GM12878 (cell line): Measurements from ENCODE around the gene DPF3. TPM values are rescaled to one million over a fixed set of nuclear protein-coding genes. Genes with fewer than 3 reads are reported as not detected.

ENCODE experiments used
- ATAC-seq: fragments of 200-7000 bp; cut with Tn5 transposase; 3 replicates; pipeline ENCODE4 v1.9.1; 2020; ENCODE audit warnings: mild to moderate bottlenecking, moderate library complexity
- BruUV-seq: library from RNA; stranded (reverse); fragments of 400-500 nt; replicated peaks from 2 replicates; lab custom pipeline; 2021; lab: Mats Ljungman, UMichigan
- CTCF ChIA-PET: fragments of 300-600 bp; sonication (Branson Sonifier 250); formaldehyde crosslinking; extraction: SDS; loops from one replicate; lab custom pipeline; 2021; ENCODE audit warnings: inconsistent platforms; lab: Yijun Ruan, JAX
- POLR2A ChIA-PET: fragments of 350-600 bp; formaldehyde crosslinking; extraction: SDS; loops from one replicate; lab custom pipeline; 2021; ENCODE audit warnings: inconsistent platforms; lab: Charles Lee
- RAD21 ChIA-PET: fragments of 300-600 bp; sonication (Branson Sonifier 250); formaldehyde crosslinking; loops from one replicate; lab custom pipeline; 2023; ENCODE audit warnings: antibody characterized with exemption; ENCODE audit not compliant: unreplicated experiment; lab: Charles Lee
- SMC1A ChIA-PET: fragments of 300-600 bp; sonication (Branson Sonifier 250); formaldehyde crosslinking; loops from one replicate; lab custom pipeline; 2023; ENCODE audit not compliant: unreplicated experiment, uncharacterized antibody; lab: Charles Lee
- DNase-seq: peaks from one replicate; pipeline ENCODE4 v3.0.0-alpha.2; 2011; ENCODE audit warnings: low read depth, low spot score
- FAIRE-seq: peaks from 3 replicates; lab custom pipeline; 2011; peaks lifted over from hg19 to GRCh38; lab: Jason Lieb, UNC
- H2AFZ ChIP-seq: 2 replicates; pipeline ENCODE4 v1.6.0; 2011; ENCODE audit warnings: low read depth, low read length, control low read depth; ENCODE audit not compliant: control insufficient read depth
- H3K27ac ChIP-seq: 2 replicates; pipeline ENCODE4 v1.5.1; 2011; ENCODE audit warnings: control low read depth; ENCODE audit not compliant: control insufficient read depth, insufficient read depth
- H3K27me3 ChIP-seq, 2 experiments: replicated peaks in 1 of 2; 2 replicates each; pipeline versions ENCODE4 v1.6.0 to v1.6.1; 2011; ENCODE audit warnings: low read length in 1 of 2; ENCODE audit not compliant: control insufficient read depth in 2 of 2, insufficient read depth in 2 of 2
- H3K36me3 ChIP-seq, 2 experiments: 2 replicates each; pipeline ENCODE4 v1.5.1; 2011; ENCODE audit warnings: low read length in 1 of 2; ENCODE audit not compliant: control insufficient read depth in 2 of 2, insufficient read depth in 2 of 2
- H3K4me1 ChIP-seq: 2 replicates; pipeline ENCODE4 v1.6.1; 2011; ENCODE audit warnings: mild to moderate bottlenecking, low read length, moderate library complexity, mixed read lengths; ENCODE audit not compliant: control insufficient read depth, insufficient read depth
- H3K4me2 ChIP-seq: 2 replicates; pipeline ENCODE4 v1.6.0; 2011; ENCODE audit warnings: control low read depth; ENCODE audit not compliant: control insufficient read depth, insufficient read depth
- H3K4me3 ChIP-seq: fragments of 200-600 bp; sonication (generic); 2 replicates; pipeline ENCODE4 v1.5.1; 2016
- H3K79me2 ChIP-seq: 2 replicates; pipeline ENCODE4 v1.6.0; 2011; ENCODE audit warnings: low read length; ENCODE audit not compliant: control insufficient read depth, insufficient read depth
- H3K9ac ChIP-seq: 2 replicates; pipeline ENCODE4 v1.8.0; 2011; ENCODE audit warnings: low read length, control low read depth, mixed read lengths; ENCODE audit not compliant: control insufficient read depth, insufficient read depth
- H3K9me3 ChIP-seq: replicated peaks from 3 replicates; pipeline ENCODE4 v1.5.1; 2011; ENCODE audit warnings: mild to moderate bottlenecking, low read length; ENCODE audit not compliant: control insufficient read depth, insufficient read depth
- H4K20me1 ChIP-seq: 2 replicates; pipeline ENCODE4 v1.6.0; 2011; ENCODE audit not compliant: control insufficient read depth, insufficient read depth
- ATF2 ChIP-seq: IDR thresholded peaks from 2 replicates; pipeline ENCODE4 v1.6.1; 2012; ENCODE audit warnings: low read length, inconsistent platforms
- ATF3 ChIP-seq: IDR thresholded peaks from 2 replicates; pipeline ENCODE4 v1.6.1; 2011; ENCODE audit warnings: low read depth, mild to moderate bottlenecking, low read length, moderate library complexity, borderline replicate concordance; ENCODE audit errors: extremely low read depth
- BACH1 ChIP-seq: fragments of 450-650 bp; IDR thresholded peaks from 2 replicates; pipeline ENCODE4 v1.6.1; 2017; ENCODE audit warnings: mild to moderate bottlenecking, borderline replicate concordance
- BCL3 ChIP-seq: IDR thresholded peaks from 2 replicates; pipeline ENCODE4 v1.6.1; 2011; ENCODE audit warnings: borderline replicate concordance, low read depth, mild to moderate bottlenecking, moderate library complexity, low read length; ENCODE audit not compliant: insufficient read depth, poor library complexity, severe bottlenecking
- CBX5 ChIP-seq: sonication (generic); IDR thresholded peaks from 2 replicates; pipeline ENCODE4 v1.6.1; 2016; ENCODE audit warnings: low read depth, moderate library complexity, mild to moderate bottlenecking, inconsistent platforms
- CEBPB ChIP-seq, 2 experiments: fragments of 150-350 bp in 1 of 2; IDR thresholded peaks; 2 replicates each; pipeline ENCODE4 v1.6.1; 2012 to 2014; ENCODE audit warnings: low read depth in 2 of 2, low read length in 2 of 2, borderline replicate concordance in 1 of 2, inconsistent platforms in 1 of 2
- E2F4 ChIP-seq: IDR thresholded peaks from 2 replicates; pipeline ENCODE4 v1.6.1; 2012; ENCODE audit warnings: low read depth, low read length, improper control_type of control experiment
- EGR1 ChIP-seq, 2 experiments: IDR thresholded peaks; 1 replicate in 1 of 2; 2 replicates in 1 of 2; pipeline ENCODE4 v1.6.1; 2011 to 2012; ENCODE audit warnings: low read depth in 2 of 2, low read length in 2 of 2, borderline replicate concordance in 1 of 2, mild to moderate bottlenecking in 1 of 2, moderate library complexity in 1 of 2
- KAT2A ChIP-seq: conservative IDR thresholded peaks from 2 replicates; pipeline ENCODE4 v1.6.1; 2011; ENCODE audit warnings: low read depth, low read length; ENCODE audit not compliant: control insufficient read depth
- MTA2 ChIP-seq: fragments of 450-650 bp; IDR thresholded peaks from 2 replicates; pipeline ENCODE4 v1.6.1; 2016; ENCODE audit warnings: low read depth, mild to moderate bottlenecking, moderate library complexity
- POLR2AphosphoS2 ChIP-seq: IDR thresholded peaks from 2 replicates; pipeline ENCODE4 v1.6.1; 2011; ENCODE audit warnings: low read depth, mild to moderate bottlenecking, low read length, improper control_type of control experiment, moderate library complexity
- RAD21 ChIP-seq: IDR thresholded peaks from 2 replicates; pipeline ENCODE4 v1.6.1; 2011; ENCODE audit warnings: mild to moderate bottlenecking, low read depth, low read length, moderate library complexity; ENCODE audit not compliant: insufficient read depth
- SP1 ChIP-seq: IDR thresholded peaks from one replicate; pipeline ENCODE4 v1.6.1; 2011; ENCODE audit warnings: low read depth, low read length
- SREBF2 ChIP-seq: IDR thresholded peaks from 2 replicates; pipeline ENCODE4 v1.6.1; 2012; ENCODE audit warnings: mild to moderate bottlenecking, low read length
- TCF7 ChIP-seq: IDR thresholded peaks from 2 replicates; pipeline ENCODE4 v1.6.1; 2014; ENCODE audit warnings: antibody characterized with exemption, borderline replicate concordance
- ZBTB33 ChIP-seq: fragments of 450-650 bp; IDR thresholded peaks from 2 replicates; pipeline ENCODE4 v1.6.1; 2017; ENCODE audit warnings: mild to moderate bottlenecking
- ZNF217 ChIP-seq: fragments of 450-650 bp; IDR thresholded peaks from 2 replicates; pipeline ENCODE4 v1.6.1; 2017; ENCODE audit warnings: antibody characterized with exemption, mild to moderate bottlenecking
- WGBS: methylation state at CpG from one replicate; pipeline ENCODE4 v1.1.6; 2016; ENCODE audit warnings: low lambda C conversion rate; ENCODE audit not compliant: insufficient replicate concordance, insufficient coverage; ENCODE audit errors: missing lambda C conversion rate; 5-methylcytosine and 5-hydroxymethylcytosine counted together
- in situ Hi-C: fragments of 300-500 bp; cut with MboI; formaldehyde crosslinking; loops from 9 replicates; pipeline ENCODE4 v1.14.3; 2018; ENCODE audit warnings: mixed read lengths
- intact Hi-C: fragments of 100-400 bp; cut with micrococcal nuclease; formaldehyde crosslinking; loops from one replicate; pipeline ENCODE4 v1.14.2; 2022; ENCODE audit not compliant: unreplicated experiment
- polyA plus RNA-seq, 11 experiments: library from polyadenylated mRNA; depleted of rRNA in 4 of 11; unstranded in 6 of 11; stranded (reverse) in 5 of 11; fragments of >200 nt; fragmentation: Nextera tagmentation in 4 of 11; fragmentation: Illumina TruSeq in 1 of 11; extraction: Ambion mirVana in 4 of 11; extraction: Trizol in 1 of 11; gene quantifications; 1 replicate in 1 of 11; 2 replicates in 10 of 11; pipeline versions ENCODE4 v1.2.1 to v1.2.3, GENCODE V29; 2011 to 2016; ENCODE audit warnings: inconsistent platforms in 2 of 11, missing spikeins in 2 of 11, low read depth in 1 of 11
- total RNA-seq, 4 experiments: library from RNA; depleted of rRNA in 3 of 4; stranded (reverse); fragments of >200 nt in 3 of 4; fragmentation: Illumina TruSeq in 1 of 4; extraction: Trizol in 1 of 4; gene quantifications; 2 replicates each; pipeline versions ENCODE4 v1.2.1 to v1.2.3, GENCODE V29; 2013 to 2021

Gene DPF3
- total and polyA plus RNA-seq, 10 of the 15 experiments (the other 5 are each of a cell fraction or from before 2014, with no cell fraction given) = 0.69 to 8.0 (median 2.2) TPM

- TF ChIP-seq SP1 (no peak), ATF2 (no peak), SREBF2 (no peak)
Measured at GRCh38 chr14:72678356-72678755, 215.5 kb downstream of the DPF3 start (continued).

GRCh38 chr14:72677664-72678063 lies 216.2 kb downstream of the DPF3 start:
- Histone ChIP-seq H3K36me3 (no peaks in the 10 kb centered on the region), H3K4me2 (no peak overlapping the region), H3K9me3 (no peaks in the 10 kb centered on the region; the same call in 2 of the 3 replicates), H3K9ac (no peak overlapping the region), H2AFZ (no peak overlapping the region), H3K4me3 (no peak overlapping the region), H4K20me1 (no peaks in the 10 kb centered on the region), H3K79me2 (no peaks in the 10 kb centered on the region), H3K27me3 (no peaks in the 10 kb centered on the region; a peak in 1 of 4 replicates), H3K27ac (no peak overlapping the region), H3K4me1 (peaks cover 22% of the 10 kb centered on the region)
- RAD21 ChIA-PET = no interaction called here
- POLR2A ChIA-PET = no interaction called here
- BruUV-seq = no TSS peak
- CTCF ChIA-PET = interaction anchor here (0.5 to 1.5 kb wide), 2 partner anchors 17 to 344 kb away, joined by 3 read pairs; no protein-coding TSS in a partner anchor
- DNase-seq (no peak), FAIRE-seq (no peak), ATAC-seq (no peak)
- intact Hi-C loops (no loop called here), in situ Hi-C loops (no loop called here)
- SMC1A ChIA-PET = interaction anchor here (0.6 to 1.2 kb wide), 3 partner anchors 33 to 204 kb away, joined by 3 read pairs; no protein-coding TSS in a partner anchor
- WGBS = 53% methylated on average over 4 of the region's 4 CpGs
- TF ChIP-seq ZBTB33 = no peak
- TF ChIP-seq E2F4 = no peak
- no peak for TF ChIP-seq SREBF2
- TF ChIP-seq EGR1 (IDR thresholded peaks at IDR 0.05; ENCODE audit: borderline replicate concordance in 1 of 2, low read depth in 2 of 2, low read length in 2 of 2) = no peak
- TF ChIP-seq CBX5 = no peak
- no peak for TF ChIP-seq BACH1
- no peak for TF ChIP-seq CEBPB (IDR thresholded peaks at IDR 0.05; ENCODE audit: borderline replicate concordance in 1 of 2, low read depth in 2 of 2, low read length in 2 of 2)
- no peak for TF ChIP-seq RAD21
- TF ChIP-seq ATF3 = no peak
- TF ChIP-seq MTA2 = no peak
- no peak for TF ChIP-seq KAT2A
- no peak for TF ChIP-seq ZNF217
- TF ChIP-seq BCL3 = no peak
- TF ChIP-seq TCF7 = no peak
- no peak for TF ChIP-seq POLR2AphosphoS2
